Lower leg skin (tissue), 3 donors: ENCODE measurements around the gene PKMYT1.

Source experiments
- POLR2A ChIP-seq, 2 donors: fragments of 450-650 bp; IDR thresholded peaks; one replicate each; pipeline ENCODE4 v1.6.1; 2016 to 2017; ENCODE audit warnings: antibody characterized with exemption in 2 of 2, mild to moderate bottlenecking in 1 of 2, moderate library complexity in 1 of 2
- TF ChIP-seq, protein P1 (sequence below), 3 donors: fragments of 450-650 bp; IDR thresholded peaks; one replicate each; pipeline ENCODE4 v1.5.1; 2016; ENCODE audit warnings: antibody characterized with exemption in 3 of 3, mild to moderate bottlenecking in 3 of 3, moderate library complexity in 2 of 3

DNA sequence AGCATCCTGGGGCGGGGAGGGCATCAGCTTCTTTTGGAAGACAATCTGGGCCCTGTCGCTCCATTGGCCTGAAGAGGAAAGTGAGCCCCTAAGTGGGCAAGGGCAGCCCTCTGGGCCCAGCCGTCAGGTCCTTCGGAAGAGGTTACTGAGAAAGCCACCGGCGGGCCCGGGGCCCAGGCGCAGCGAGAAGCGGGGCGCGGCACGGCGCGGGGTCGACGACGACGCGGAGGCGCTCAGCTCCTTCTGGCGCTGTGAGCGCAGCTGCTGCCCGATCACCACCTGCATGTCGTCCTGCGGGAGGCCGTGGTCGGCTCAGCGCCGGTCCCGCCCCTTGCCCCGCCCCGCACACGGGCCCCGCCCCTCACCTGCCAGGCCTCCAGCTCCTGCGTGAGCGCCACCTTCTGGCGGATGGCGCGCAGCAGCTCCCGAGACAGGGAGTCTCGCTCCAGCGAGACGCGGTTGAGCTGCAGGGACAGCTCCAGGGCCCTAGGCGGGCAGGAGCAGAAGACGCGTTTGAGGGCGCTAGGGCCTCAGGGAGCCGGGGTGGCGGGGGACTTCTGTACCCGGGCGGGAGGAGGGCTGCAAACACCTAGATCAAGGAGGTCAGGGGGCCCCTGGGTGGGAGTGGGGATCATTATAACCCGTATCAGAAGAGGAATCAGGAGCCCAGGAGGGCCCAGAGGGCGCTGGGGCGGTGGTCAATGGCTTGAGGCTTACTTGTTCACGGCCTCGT is 47.9 kb upstream of the PKMYT1 start:
- TF ChIP-seq, protein P1, sequence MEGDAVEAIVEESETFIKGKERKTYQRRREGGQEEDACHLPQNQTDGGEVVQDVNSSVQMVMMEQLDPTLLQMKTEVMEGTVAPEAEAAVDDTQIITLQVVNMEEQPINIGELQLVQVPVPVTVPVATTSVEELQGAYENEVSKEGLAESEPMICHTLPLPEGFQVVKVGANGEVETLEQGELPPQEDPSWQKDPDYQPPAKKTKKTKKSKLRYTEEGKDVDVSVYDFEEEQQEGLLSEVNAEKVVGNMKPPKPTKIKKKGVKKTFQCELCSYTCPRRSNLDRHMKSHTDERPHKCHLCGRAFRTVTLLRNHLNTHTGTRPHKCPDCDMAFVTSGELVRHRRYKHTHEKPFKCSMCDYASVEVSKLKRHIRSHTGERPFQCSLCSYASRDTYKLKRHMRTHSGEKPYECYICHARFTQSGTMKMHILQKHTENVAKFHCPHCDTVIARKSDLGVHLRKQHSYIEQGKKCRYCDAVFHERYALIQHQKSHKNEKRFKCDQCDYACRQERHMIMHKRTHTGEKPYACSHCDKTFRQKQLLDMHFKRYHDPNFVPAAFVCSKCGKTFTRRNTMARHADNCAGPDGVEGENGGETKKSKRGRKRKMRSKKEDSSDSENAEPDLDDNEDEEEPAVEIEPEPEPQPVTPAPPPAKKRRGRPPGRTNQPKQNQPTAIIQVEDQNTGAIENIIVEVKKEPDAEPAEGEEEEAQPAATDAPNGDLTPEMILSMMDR (IDR thresholded peaks at IDR 0.05): no peak
- no peak for TF ChIP-seq POLR2A (IDR thresholded peaks at IDR 0.05)
